OCI-LY1 (cell line): ENCODE measurements around the gene SPATA13.

Experiments used
- H2AFZ ChIP-seq: fragments of 200-600 bp; sonication (generic), shearing (Covaris generic); 2 replicates; pipeline ENCODE4 v1.6.0; 2014; ENCODE audit warnings: antibody characterized with exemption, mild to moderate bottlenecking, low read length
- H3F3A ChIP-seq: fragments of 200-600 bp; sonication (generic), shearing (Covaris generic); 2 replicates; pipeline ENCODE4 v1.6.0; 2014; ENCODE audit warnings: mild to moderate bottlenecking, antibody characterized with exemption, low read length, moderate library complexity; ENCODE audit not compliant: insufficient read depth
- H3K27ac ChIP-seq: fragments of 200-600 bp; sonication (generic); 2 replicates; pipeline ENCODE4 v1.5.1; 2014; ENCODE audit warnings: low read length, mixed run types, mild to moderate bottlenecking, low read depth; ENCODE audit not compliant: poor library complexity, severe bottlenecking
- H3K27me3 ChIP-seq: fragments of 200-600 bp; sonication (generic); 2 replicates; pipeline ENCODE4 v1.6.0; 2014; ENCODE audit warnings: antibody characterized with exemption, mild to moderate bottlenecking, low read length, moderate library complexity; ENCODE audit not compliant: insufficient read depth
- H3K36me3 ChIP-seq: fragments of 200-600 bp; sonication (generic); 2 replicates; pipeline ENCODE4 v1.6.1; 2014; ENCODE audit warnings: mild to moderate bottlenecking, antibody characterized with exemption, low read length, moderate library complexity, mixed read lengths; ENCODE audit not compliant: insufficient read depth
- H3K4me1 ChIP-seq: fragments of 200-600 bp; sonication (generic); 2 replicates; pipeline ENCODE4 v1.5.1; 2014; ENCODE audit warnings: mild to moderate bottlenecking, low read length, moderate library complexity; ENCODE audit not compliant: insufficient read depth, severe bottlenecking
- H3K4me2 ChIP-seq: fragments of 200-600 bp; sonication (generic), shearing (Covaris generic); 2 replicates; pipeline ENCODE4 v1.6.1; 2014; ENCODE audit warnings: low read length
- H3K4me3 ChIP-seq: fragments of 200-600 bp; sonication (generic); 2 replicates; pipeline ENCODE4 v1.5.1; 2014; ENCODE audit warnings: low read length, low read depth, mild to moderate bottlenecking, mixed read lengths; ENCODE audit not compliant: poor library complexity, severe bottlenecking
- H3K79me2 ChIP-seq: fragments of 200-600 bp; shearing (Covaris generic); 2 replicates; pipeline ENCODE4 v1.6.1; 2016; ENCODE audit warnings: mixed run types, low read length, mixed read lengths; ENCODE audit not compliant: insufficient read depth
- H3K9ac ChIP-seq: fragments of 200-600 bp; sonication (generic), shearing (Covaris generic); 2 replicates; pipeline ENCODE4 v1.6.1; 2014; ENCODE audit warnings: mild to moderate bottlenecking, low read length, mixed read lengths
- H3K9me2 ChIP-seq: fragments of 200-600 bp; sonication (generic), shearing (Covaris generic); 2 replicates; pipeline ENCODE4 v1.6.1; 2014; ENCODE audit warnings: low read depth, mild to moderate bottlenecking, low read length, mixed read lengths
- H3K9me3 ChIP-seq: fragments of 200-600 bp; shearing (Covaris generic); 2 replicates; pipeline ENCODE4 v1.6.1; 2014; ENCODE audit warnings: low read length, mixed read lengths
- H4K20me1 ChIP-seq: fragments of 200-600 bp; sonication (generic), shearing (Covaris generic); 2 replicates; pipeline ENCODE4 v1.6.0; 2016; ENCODE audit warnings: mild to moderate bottlenecking, low read length; ENCODE audit not compliant: insufficient read depth
- CTCF ChIP-seq: fragments of 200-600 bp; sonication (generic), shearing (Covaris generic); IDR thresholded peaks from 2 replicates; pipeline ENCODE4 v1.5.1; 2017; ENCODE audit warnings: mild to moderate bottlenecking, antibody characterized with exemption, low read length, moderate library complexity, mixed read lengths
- EZH2 ChIP-seq: fragments of 200-600 bp; sonication (generic), shearing (Covaris generic); IDR thresholded peaks from 2 replicates; pipeline ENCODE4 v1.8.0; 2017; ENCODE audit warnings: borderline replicate concordance, mixed run types, mild to moderate bottlenecking, antibody characterized with exemption, low read length, moderate library complexity, mixed read lengths

SPATA13 gene

GRCh38 chr13:24138911-24139310, 21.6 kb upstream of the SPATA13 start:
- no peak overlapping the region for H2AFZ ChIP-seq
- H3K27me3 ChIP-seq: no peaks in the 10 kb centered on the region
- TF ChIP-seq EZH2: no peak
- no peak for TF ChIP-seq CTCF

GRCh38 chr13:24141333-24141910, 19.1 kb upstream of the SPATA13 start:
- no peak overlapping the region for H3K4me2 ChIP-seq

More at GRCh38 chr13:24138911-24139310, 21.6 kb upstream of the SPATA13 start:
- Histone ChIP-seq H3K4me1 (no peaks in the 10 kb centered on the region), H3K9me3 (no peaks in the 10 kb centered on the region), H3K4me2 (no peak overlapping the region), H3K9me2 (no peaks in the 10 kb centered on the region), H3K36me3 (no peaks in the 10 kb centered on the region), H3K27ac (no peak overlapping the region), H3K79me2 (no peaks in the 10 kb centered on the region), H3F3A (no peaks in the 10 kb centered on the region), H4K20me1 (no peaks in the 10 kb centered on the region), H3K4me3 (no peak overlapping the region), H3K9ac (no peak overlapping the region)

GRCh38 chr13:24142453-24142852, 18.1 kb upstream of the SPATA13 start:
- H3K27ac ChIP-seq: no peak overlapping the region
- no peak overlapping the region for H3K4me2 ChIP-seq
- H3K27me3 ChIP-seq: no peaks in the 10 kb centered on the region

More at GRCh38 chr13:24141333-24141910, 19.1 kb upstream of the SPATA13 start:
- H3K27me3 ChIP-seq: no peaks in the 10 kb centered on the region
- H3K9me2 ChIP-seq: no peaks in the 10 kb centered on the region
- H3K9ac ChIP-seq: no peak overlapping the region
- no peaks in the 10 kb centered on the region for H4K20me1 ChIP-seq
- H3K4me1 ChIP-seq: no peaks in the 10 kb centered on the region
- no peak overlapping the region for H2AFZ ChIP-seq
- H3K4me3 ChIP-seq: no peak overlapping the region
- H3K36me3 ChIP-seq: no peaks in the 10 kb centered on the region
- no peaks in the 10 kb centered on the region for H3K79me2 ChIP-seq
- no peak overlapping the region for H3K27ac ChIP-seq
- TF ChIP-seq EZH2: no peak
- no peak for TF ChIP-seq CTCF
- H3F3A ChIP-seq: no peaks in the 10 kb centered on the region
- no peaks in the 10 kb centered on the region for H3K9me3 ChIP-seq

More at GRCh38 chr13:24142453-24142852, 18.1 kb upstream of the SPATA13 start:
- Histone ChIP-seq H3K9me2 (no peaks in the 10 kb centered on the region), H3K36me3 (no peaks in the 10 kb centered on the region), H3K9ac (no peak overlapping the region), H3K4me3 (no peak overlapping the region), H2AFZ (no peak overlapping the region), H3F3A (no peaks in the 10 kb centered on the region), H3K4me1 (no peaks in the 10 kb centered on the region), H3K9me3 (no peaks in the 10 kb centered on the region), H3K79me2 (no peaks in the 10 kb centered on the region), H4K20me1 (no peaks in the 10 kb centered on the region)
- TF ChIP-seq EZH2 (no peak), CTCF (no peak)
